Transverse colon (tissue), 4 donors: ENCODE results near the gene GRM1.

Source experiments
- EP300 ChIP-seq: sonication (generic); formaldehyde crosslinking; IDR thresholded peaks from one replicate; pipeline ENCODE4 v1.6.1; 2017; ENCODE audit warnings: antibody characterized with exemption, low read depth
- POLR2A ChIP-seq: fragments of 450-650 bp; IDR thresholded peaks from one replicate; pipeline ENCODE4 v1.6.1; 2016; ENCODE audit warnings: antibody characterized with exemption, mild to moderate bottlenecking, moderate library complexity
- POLR2AphosphoS5 ChIP-seq, 3 donors: sonication (generic); formaldehyde crosslinking; IDR thresholded peaks; one replicate each; pipeline ENCODE4 v1.6.1; 2016; ENCODE audit warnings: antibody characterized with exemption in 3 of 3
- TF ChIP-seq, protein P1 (sequence below), 5 experiments: fragments of 200-600 bp in 3 of 5; fragments of 450-650 bp in 2 of 5; sonication (generic) in 3 of 5; IDR thresholded peaks; 1 replicate in 2 of 5; 2 replicates in 3 of 5; pipeline ENCODE4 v1.5.1; 2016 to 2017; ENCODE audit warnings: antibody characterized with exemption in 5 of 5, inconsistent platforms in 3 of 5, mild to moderate bottlenecking in 2 of 5, moderate library complexity in 1 of 5

DNA sequence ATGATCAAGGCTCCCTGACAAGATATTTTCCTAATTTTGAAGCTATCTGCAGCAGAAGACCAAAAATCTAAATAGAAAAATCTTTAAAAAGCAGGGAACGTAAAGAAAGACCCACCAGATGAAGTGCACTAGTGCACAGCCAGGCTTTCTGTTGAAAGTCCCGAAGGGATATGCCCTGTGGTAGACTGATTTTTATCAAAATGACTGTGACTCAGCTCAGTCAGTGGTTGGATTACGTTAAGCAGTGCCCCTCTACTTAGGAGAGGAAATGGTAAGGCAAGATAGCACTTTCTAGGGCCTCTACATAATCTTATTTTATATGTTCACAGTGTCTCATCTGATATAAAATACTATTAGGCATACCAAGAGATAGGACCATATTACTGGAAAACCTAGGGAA lies 391.4 kb downstream of the GRM1 start:
- TF ChIP-seq, protein P1, sequence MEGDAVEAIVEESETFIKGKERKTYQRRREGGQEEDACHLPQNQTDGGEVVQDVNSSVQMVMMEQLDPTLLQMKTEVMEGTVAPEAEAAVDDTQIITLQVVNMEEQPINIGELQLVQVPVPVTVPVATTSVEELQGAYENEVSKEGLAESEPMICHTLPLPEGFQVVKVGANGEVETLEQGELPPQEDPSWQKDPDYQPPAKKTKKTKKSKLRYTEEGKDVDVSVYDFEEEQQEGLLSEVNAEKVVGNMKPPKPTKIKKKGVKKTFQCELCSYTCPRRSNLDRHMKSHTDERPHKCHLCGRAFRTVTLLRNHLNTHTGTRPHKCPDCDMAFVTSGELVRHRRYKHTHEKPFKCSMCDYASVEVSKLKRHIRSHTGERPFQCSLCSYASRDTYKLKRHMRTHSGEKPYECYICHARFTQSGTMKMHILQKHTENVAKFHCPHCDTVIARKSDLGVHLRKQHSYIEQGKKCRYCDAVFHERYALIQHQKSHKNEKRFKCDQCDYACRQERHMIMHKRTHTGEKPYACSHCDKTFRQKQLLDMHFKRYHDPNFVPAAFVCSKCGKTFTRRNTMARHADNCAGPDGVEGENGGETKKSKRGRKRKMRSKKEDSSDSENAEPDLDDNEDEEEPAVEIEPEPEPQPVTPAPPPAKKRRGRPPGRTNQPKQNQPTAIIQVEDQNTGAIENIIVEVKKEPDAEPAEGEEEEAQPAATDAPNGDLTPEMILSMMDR (IDR thresholded peaks at IDR 0.05): no peak
- TF ChIP-seq POLR2A: no peak
- no peak for TF ChIP-seq EP300
- no peak for TF ChIP-seq POLR2AphosphoS5 (IDR thresholded peaks at IDR 0.05)
